Neural crest cell (in vitro differentiated cells): ENCODE results near the gene AGPAT4. TPM values are rescaled to one million over a fixed set of nuclear protein-coding genes. Genes with fewer than 3 reads are reported as not detected.
"Not testable (repeated sequence)": the region's sequence is repeated elsewhere in the genome, so short reads cannot be mapped to it uniquely, and the experiment has no call there.

Experiments used
- DNase-seq: peaks from one replicate; pipeline ENCODE4 v3.0.0; 2021; ENCODE audit warnings: low read depth, mixed read lengths, low spot score
- H3K27ac Mint-ChIP-seq: one replicate; pipeline ENCODE4 v1.8.0; 2021; ENCODE audit warnings: mild to moderate bottlenecking, mixed read lengths; ENCODE audit not compliant: unreplicated experiment
- H3K27me3 Mint-ChIP-seq: 2 replicates; pipeline ENCODE4 v1.8.0; 2021; ENCODE audit warnings: low read depth, mild to moderate bottlenecking, mixed read lengths
- H3K36me3 Mint-ChIP-seq: 2 replicates; pipeline ENCODE4 v1.8.0; 2021; ENCODE audit warnings: low read depth, mild to moderate bottlenecking, mixed read lengths
- H3K4me1 Mint-ChIP-seq: 2 replicates; pipeline ENCODE4 v1.8.0; 2021; ENCODE audit warnings: mixed read lengths
- H3K4me3 Mint-ChIP-seq: one replicate; pipeline ENCODE4 v1.8.0; 2021; ENCODE audit warnings: mild to moderate bottlenecking, mixed read lengths
- H3K9me3 Mint-ChIP-seq: 2 replicates; pipeline ENCODE4 v1.8.0; 2021; ENCODE audit warnings: mixed read lengths
- total RNA-seq: library from RNA; stranded (reverse); gene quantifications from 2 replicates; pipeline ENCODE4 v1.2.1, GENCODE V29; 2021
- TF ChIP-seq, protein P1 (sequence below): fragments of 200-600 bp; sonication (generic); conservative IDR thresholded peaks from 2 replicates; pipeline ENCODE4 v1.5.0; 2021; ENCODE audit warnings: antibody characterized with exemption, mild to moderate bottlenecking

The AGPAT4 gene
- total RNA-seq, 1 donor from 2014 or later = 37.6 TPM

- no peak for DNase-seq
- Mint-ChIP-seq H3K36me3 (peaks cover 34% of the 10 kb centered on the region), H3K9me3 (peaks cover 5% of the 10 kb centered on the region), H3K4me3 (no peak overlapping the region), H3K27me3 (no peaks in the 10 kb centered on the region), H3K4me1 (peaks cover 40% of the 10 kb centered on the region), H3K27ac (peak overlapping the region; percentile 3)
- TF ChIP-seq, protein P1, sequence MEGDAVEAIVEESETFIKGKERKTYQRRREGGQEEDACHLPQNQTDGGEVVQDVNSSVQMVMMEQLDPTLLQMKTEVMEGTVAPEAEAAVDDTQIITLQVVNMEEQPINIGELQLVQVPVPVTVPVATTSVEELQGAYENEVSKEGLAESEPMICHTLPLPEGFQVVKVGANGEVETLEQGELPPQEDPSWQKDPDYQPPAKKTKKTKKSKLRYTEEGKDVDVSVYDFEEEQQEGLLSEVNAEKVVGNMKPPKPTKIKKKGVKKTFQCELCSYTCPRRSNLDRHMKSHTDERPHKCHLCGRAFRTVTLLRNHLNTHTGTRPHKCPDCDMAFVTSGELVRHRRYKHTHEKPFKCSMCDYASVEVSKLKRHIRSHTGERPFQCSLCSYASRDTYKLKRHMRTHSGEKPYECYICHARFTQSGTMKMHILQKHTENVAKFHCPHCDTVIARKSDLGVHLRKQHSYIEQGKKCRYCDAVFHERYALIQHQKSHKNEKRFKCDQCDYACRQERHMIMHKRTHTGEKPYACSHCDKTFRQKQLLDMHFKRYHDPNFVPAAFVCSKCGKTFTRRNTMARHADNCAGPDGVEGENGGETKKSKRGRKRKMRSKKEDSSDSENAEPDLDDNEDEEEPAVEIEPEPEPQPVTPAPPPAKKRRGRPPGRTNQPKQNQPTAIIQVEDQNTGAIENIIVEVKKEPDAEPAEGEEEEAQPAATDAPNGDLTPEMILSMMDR = no peak
Measured at GRCh38 chr6:161227004-161227960, 46.6 kb downstream of the AGPAT4 start.

DNA sequence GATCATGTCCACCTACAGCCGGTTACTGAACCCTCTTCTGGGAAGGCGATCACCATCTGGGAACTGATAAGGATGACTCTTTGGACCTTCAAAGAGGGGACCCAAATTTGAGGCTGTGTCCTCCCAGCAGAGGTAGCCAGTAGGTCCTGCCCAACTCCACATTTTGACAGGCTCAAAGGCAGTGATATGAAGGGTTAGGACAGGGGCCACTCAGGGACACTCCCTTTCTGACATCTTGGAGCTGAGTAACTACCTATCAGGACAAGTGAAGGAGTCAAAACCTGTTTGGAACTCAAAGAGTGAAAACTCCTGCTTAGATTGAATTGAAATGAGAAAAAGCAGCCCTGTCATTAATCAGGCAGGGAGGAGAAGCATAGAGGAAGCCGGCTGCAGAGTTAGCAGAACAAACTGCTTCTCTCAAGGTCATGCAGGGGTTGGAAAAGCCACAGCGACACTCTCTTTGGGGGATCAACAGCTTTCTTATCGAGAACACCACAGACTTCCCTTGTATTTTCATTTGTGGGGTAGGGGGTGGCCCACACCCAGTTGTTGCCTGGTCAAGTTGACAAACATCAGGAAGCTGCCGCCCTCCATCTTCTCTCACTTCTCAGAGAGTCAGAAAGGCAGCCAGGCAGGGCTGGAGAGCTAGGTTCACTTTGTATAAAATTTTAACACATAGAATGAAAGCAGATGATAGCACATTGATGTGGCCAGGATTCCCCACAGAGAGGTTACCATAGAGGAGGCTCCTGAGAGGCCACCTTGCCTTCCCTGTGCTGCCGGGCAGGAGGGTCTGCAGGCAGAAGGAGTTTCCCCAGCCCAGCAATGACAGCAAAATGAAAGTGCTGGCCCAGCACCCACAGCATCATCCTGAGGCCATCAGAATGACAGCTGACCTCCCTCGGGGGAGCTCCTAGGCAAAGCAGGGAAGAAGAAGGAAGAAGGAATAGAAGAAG lies 47.6 kb downstream of the AGPAT4 start:
- Mint-ChIP-seq H3K9me3 (peaks cover 5% of the 10 kb centered on the region), H3K4me1 (peaks cover 40% of the 10 kb centered on the region), H3K27ac (peak overlapping the region; percentile 36), H3K27me3 (no peaks in the 10 kb centered on the region), H3K4me3 (no peak overlapping the region), H3K36me3 (peaks cover 38% of the 10 kb centered on the region)
- TF ChIP-seq, protein P1 = no peak
- DNase-seq = no peak

- H3K27me3 Mint-ChIP-seq = no peaks in the 10 kb centered on the region
- peaks cover 5% of the 10 kb centered on the region for H3K9me3 Mint-ChIP-seq
- no peak overlapping the region for H3K4me3 Mint-ChIP-seq
- no peak overlapping the region for H3K27ac Mint-ChIP-seq
- peaks cover 40% of the 10 kb centered on the region for H3K4me1 Mint-ChIP-seq
- DNase-seq = no peak
- H3K36me3 Mint-ChIP-seq = peaks cover 40% of the 10 kb centered on the region
- TF ChIP-seq, protein P1 = no peak
Measured at GRCh38 chr6:161225681-161226008, 48.2 kb downstream of the AGPAT4 start.

GRCh38 chr6:161224951-161225680 lies 48.7 kb downstream of the AGPAT4 start:
- not testable (repeated sequence) for H3K4me3 Mint-ChIP-seq, H3K27me3 Mint-ChIP-seq, H3K27ac Mint-ChIP-seq, DNase-seq, H3K9me3 Mint-ChIP-seq
- H3K4me1 Mint-ChIP-seq = peaks cover 40% of the 10 kb centered on the region
- peaks cover 44% of the 10 kb centered on the region for H3K36me3 Mint-ChIP-seq

GRCh38 chr6:161223646-161224045 lies 50.2 kb downstream of the AGPAT4 start:
- H3K9me3 Mint-ChIP-seq = peaks cover 5% of the 10 kb centered on the region
- TF ChIP-seq, protein P1 = no peak
- no peak overlapping the region for H3K4me3 Mint-ChIP-seq
- no peak overlapping the region for H3K27ac Mint-ChIP-seq
- no peak for DNase-seq
- peaks cover 49% of the 10 kb centered on the region for H3K36me3 Mint-ChIP-seq
- peaks cover 25% of the 10 kb centered on the region for H3K4me1 Mint-ChIP-seq
- no peaks in the 10 kb centered on the region for H3K27me3 Mint-ChIP-seq
